T-cell (primary cell): ENCODE measurements around the gene MLKL. TPM values are rescaled to one million over a fixed set of nuclear protein-coding genes. Genes with fewer than 3 reads are reported as not detected.
"Not testable (repeated sequence)": the region's sequence is repeated elsewhere in the genome, so short reads cannot be mapped to it uniquely, and the experiment has no call there.

ENCODE experiments used
- ATAC-seq, 4 experiments: fragments of 200-7000 bp in 3 of 4; fragments of 150-1000 bp in 1 of 4; cut with Tn5 transposase; replicated peaks in 1 of 4; 1 replicate in 3 of 4; 2 replicates in 1 of 4; pipeline ENCODE4 v1.10.0; 2021; ENCODE audit warnings: moderate library complexity in 3 of 4, mild to moderate bottlenecking in 2 of 4, moderate number of reproducible peaks in 1 of 4
- CTCF ChIA-PET, 2 donors: fragments of 300-600 bp; sonication (Branson Sonifier 250); formaldehyde crosslinking; loops; one replicate each; lab custom pipeline; 2022; ENCODE audit warnings: antibody characterized with exemption in 2 of 2; lab: Charles Lee
- POLR2A ChIA-PET, 2 donors: fragments of 300-600 bp; sonication (Branson Sonifier 250); formaldehyde crosslinking; loops; one replicate each; lab custom pipeline; 2022; ENCODE audit warnings: antibody characterized with exemption in 2 of 2; lab: Charles Lee
- DNase-seq, 35 experiments: peaks; one replicate each; pipeline versions ENCODE4 v3.0.0 to v3.0.0-alpha.2; 2013 to 2023
- H3K27ac ChIP-seq: one replicate; pipeline ENCODE4 v1.5.1; 2013; ENCODE audit warnings: low read length
- H3K27me3 ChIP-seq, 2 experiments: replicated peaks in 1 of 2; 1 replicate in 1 of 2; 2 replicates in 1 of 2; pipeline versions ENCODE4 v1.6.1 to v1.7.0; 2013; ENCODE audit warnings: low read length in 1 of 2, mixed read lengths in 1 of 2; ENCODE audit not compliant: control insufficient read depth in 2 of 2, insufficient read depth in 2 of 2; ENCODE audit errors: extremely low read depth in 1 of 2
- H3K36me3 ChIP-seq, 2 donors: 1 replicate in 1 of 2; 2 replicates in 1 of 2; pipeline versions ENCODE4 v1.6.1 to v1.7.0; 2013; ENCODE audit warnings: low read length in 1 of 2; ENCODE audit not compliant: control insufficient read depth in 2 of 2, insufficient read depth in 1 of 2; ENCODE audit errors: extremely low read depth in 1 of 2
- H3K4me1 ChIP-seq, 2 experiments: 1 replicate in 1 of 2; 2 replicates in 1 of 2; pipeline versions ENCODE4 v1.6.1 to v1.7.0; 2013; ENCODE audit warnings: low read length in 2 of 2, mixed read lengths in 1 of 2; ENCODE audit not compliant: insufficient read depth in 2 of 2, control insufficient read depth in 1 of 2; ENCODE audit errors: extremely low read depth in 1 of 2
- H3K4me3 ChIP-seq, 2 donors: 1 replicate in 1 of 2; 2 replicates in 1 of 2; pipeline versions ENCODE4 v1.5.1 to v1.7.0; 2013; ENCODE audit warnings: mild to moderate bottlenecking in 2 of 2, low read length in 1 of 2, moderate library complexity in 1 of 2; ENCODE audit not compliant: control insufficient read depth in 1 of 2; ENCODE audit errors: extremely low read depth in 1 of 2
- H3K9me3 ChIP-seq: 2 replicates; pipeline ENCODE4 v1.7.0; 2013
- H3K27ac Mint-ChIP-seq, 2 donors: one replicate each; pipeline ENCODE4 v1.8.0; 2020 to 2021; ENCODE audit warnings: mild to moderate bottlenecking in 2 of 2, mixed read lengths in 2 of 2
- H3K27me3 Mint-ChIP-seq, 2 donors: one replicate each; pipeline ENCODE4 v1.8.0; 2021 to 2022; ENCODE audit warnings: mixed read lengths in 2 of 2
- H3K36me3 Mint-ChIP-seq: one replicate; pipeline ENCODE4 v1.8.0; 2021; ENCODE audit warnings: mixed read lengths
- H3K4me1 Mint-ChIP-seq, 3 donors: one replicate each; pipeline ENCODE4 v1.8.0; 2020 to 2022; ENCODE audit warnings: mixed read lengths in 3 of 3, mild to moderate bottlenecking in 1 of 3
- H3K4me3 Mint-ChIP-seq, 3 donors: one replicate each; pipeline ENCODE4 v1.8.0; 2020 to 2022; ENCODE audit warnings: mild to moderate bottlenecking in 3 of 3, mixed read lengths in 3 of 3, moderate library complexity in 3 of 3
- H3K9me3 Mint-ChIP-seq, 3 donors: one replicate each; pipeline ENCODE4 v1.8.0; 2020 to 2022; ENCODE audit warnings: mixed read lengths in 3 of 3
- WGBS: methylation state at CpG from one replicate; pipeline ENCODE4 v1.1.5; 2013; ENCODE audit warnings: missing lambda C conversion rate; ENCODE audit not compliant: insufficient coverage; 5-methylcytosine and 5-hydroxymethylcytosine counted together
- total RNA-seq, 35 experiments: library from RNA in 6 of 35; stranded (reverse) in 6 of 35; fragments of 120-200 nt in 1 of 35; gene quantifications; one replicate each; pipeline versions ENCODE4 v1.2.1 to v1.2.4 and lab custom pipeline; 2013 to 2026

The MLKL gene
- total RNA-seq, 5 donors from 2014 or later (not counting 1 experiment from before 2014, with no cell fraction given) = 27.4 to 40.7 (median 33.4) TPM

DNA sequence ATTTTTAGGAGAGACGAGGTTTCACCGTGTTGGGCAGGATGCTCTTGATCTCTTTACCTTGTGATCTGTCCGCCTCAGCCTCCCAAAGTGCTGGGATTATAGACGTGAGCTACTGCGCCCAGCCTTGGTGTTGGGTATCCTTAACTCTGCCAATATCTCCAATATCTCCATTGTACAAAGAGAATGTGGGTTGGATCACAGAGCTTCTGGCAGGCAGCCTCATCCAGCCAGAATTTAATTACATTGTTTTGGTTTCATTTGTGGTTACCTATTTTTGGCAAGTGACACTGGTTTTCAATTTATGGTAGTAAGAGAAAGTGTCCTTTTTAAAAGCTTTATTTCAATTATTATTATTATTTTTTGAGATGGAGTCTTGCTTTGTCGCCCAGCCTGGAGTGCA, 20.0 kb downstream of the MLKL start:
- POLR2A ChIA-PET = no interaction called here
- Mint-ChIP-seq H3K4me1 (peaks cover 0 to 2% (median 0%) of the 10 kb centered on the region in 3 donors), H3K27me3 (no peaks in the 10 kb centered on the region), H3K27ac (no peak overlapping the region), H3K36me3 (peaks cover 36% of the 10 kb centered on the region), H3K4me3 (no peak overlapping the region), H3K9me3 (no peaks in the 10 kb centered on the region)
- no peaks in the 10 kb centered on the region for H3K27me3 ChIP-seq
- peaks cover 19 to 57% of the 10 kb centered on the region in 2 donors for H3K36me3 ChIP-seq
- H3K27ac ChIP-seq = no peak overlapping the region
- ATAC-seq (no peak), DNase-seq (no peak)
- H3K4me3 ChIP-seq = no peak overlapping the region
- WGBS = no CpG with 5 or more reads among the region's 6 CpGs
- no peaks in the 10 kb centered on the region for H3K9me3 ChIP-seq
- CTCF ChIA-PET = no interaction called here
- H3K4me1 ChIP-seq = no peaks in the 10 kb centered on the region

DNA sequence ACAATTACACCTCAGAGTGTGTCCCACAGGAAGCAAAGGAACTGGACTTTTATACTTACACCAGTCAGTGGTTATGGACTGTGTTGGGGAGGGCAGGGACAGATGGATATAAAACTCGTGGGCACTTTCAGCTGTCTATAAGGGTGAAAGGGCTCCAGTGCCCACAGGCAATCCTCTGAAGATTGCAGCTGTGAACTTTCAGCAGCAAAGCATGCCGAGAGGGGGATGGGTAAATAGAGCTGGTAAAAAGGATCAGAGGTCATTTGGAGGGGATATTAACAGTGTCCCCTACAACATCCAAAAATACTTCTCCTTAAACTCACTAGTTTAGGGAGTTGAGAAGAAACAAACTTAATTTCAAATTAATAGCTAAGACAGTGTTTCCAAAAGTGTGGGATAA, 20.7 kb downstream of the MLKL start:
- Mint-ChIP-seq H3K4me1 (peaks cover 0 to 2% (median 0%) of the 10 kb centered on the region in 3 donors), H3K27me3 (no peaks in the 10 kb centered on the region), H3K27ac (no peak overlapping the region), H3K9me3 (no peaks in the 10 kb centered on the region), H3K4me3 (no peak overlapping the region), H3K36me3 (peaks cover 36% of the 10 kb centered on the region)
- H3K4me1 ChIP-seq = no peaks in the 10 kb centered on the region
- H3K27me3 ChIP-seq = no peaks in the 10 kb centered on the region
- no peak overlapping the region for H3K4me3 ChIP-seq
- CTCF ChIA-PET = no interaction called here
- DNase-seq (no peak), ATAC-seq (no peak)
- POLR2A ChIA-PET = no interaction called here
- H3K9me3 ChIP-seq = no peaks in the 10 kb centered on the region
- H3K27ac ChIP-seq = no peak overlapping the region
- peaks cover 19 to 57% of the 10 kb centered on the region in 2 donors for H3K36me3 ChIP-seq
- WGBS = no CpG with 5 or more reads among the region's 2 CpGs

DNA sequence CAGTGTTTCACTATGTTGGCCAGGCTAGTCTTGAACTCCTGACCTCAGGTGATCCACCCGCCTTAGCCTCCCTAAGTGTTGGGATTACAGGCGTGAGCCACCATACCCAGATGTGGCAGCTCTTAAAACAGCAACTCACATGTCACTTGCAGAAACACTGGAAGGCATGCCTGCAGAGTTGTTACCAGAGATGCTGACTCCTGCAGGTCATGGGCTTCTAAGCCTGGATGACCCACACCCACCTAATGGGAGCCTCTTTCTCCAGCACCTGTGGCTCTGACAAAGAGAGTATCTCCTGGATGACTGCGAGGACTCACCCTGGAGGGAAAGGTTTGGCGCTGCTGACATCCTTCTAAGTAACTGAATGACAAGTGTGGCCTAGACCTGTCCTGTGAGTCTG, 22.8 kb downstream of the MLKL start:
- POLR2A ChIA-PET = no interaction called here
- H3K27me3 Mint-ChIP-seq = no peaks in the 10 kb centered on the region
- Histone ChIP-seq H3K36me3 (peaks cover 16 to 72% of the 10 kb centered on the region in 2 donors), H3K27ac (no peak overlapping the region), H3K9me3 (no peaks in the 10 kb centered on the region), H3K4me3 (no peak overlapping the region), H3K27me3 (no peaks in the 10 kb centered on the region), H3K4me1 (no peaks in the 10 kb centered on the region)
- 100% methylated on average over 2 of the region's 4 CpGs for WGBS
- DNase-seq = no peak
- CTCF ChIA-PET = no interaction called here
- no peaks in the 10 kb centered on the region for H3K4me1 Mint-ChIP-seq
- peaks cover 43% of the 10 kb centered on the region for H3K36me3 Mint-ChIP-seq
- no peak overlapping the region for H3K4me3 Mint-ChIP-seq
- no peak overlapping the region for H3K27ac Mint-ChIP-seq
- no peak for ATAC-seq
- no peaks in the 10 kb centered on the region for H3K9me3 Mint-ChIP-seq

DNA sequence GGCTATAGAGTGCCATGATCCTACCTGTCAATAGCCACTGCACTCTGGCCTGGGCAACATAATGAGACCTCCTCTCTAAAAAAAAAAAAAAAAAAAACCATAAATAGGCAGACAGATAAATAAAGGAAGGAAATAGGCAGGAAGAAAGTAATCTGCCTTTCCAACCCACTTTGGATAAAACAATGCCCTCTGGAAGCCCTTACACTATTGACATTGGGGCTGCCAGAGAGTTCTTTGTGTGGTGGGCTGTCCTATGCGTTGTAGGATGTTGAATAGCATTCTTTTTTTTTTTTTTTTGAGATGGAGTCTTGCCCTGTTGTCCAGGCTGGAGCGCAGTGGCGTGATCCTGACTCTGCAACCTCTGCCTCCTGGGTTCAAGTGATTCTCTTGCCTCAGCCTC, 26.8 kb downstream of the MLKL start:
- H3K9me3 Mint-ChIP-seq = no peaks in the 10 kb centered on the region
- H3K36me3 Mint-ChIP-seq = peaks cover 48% of the 10 kb centered on the region
- H3K27ac Mint-ChIP-seq = peak overlapping the region in 1 of 2 donors; percentile 52
- no peak for ATAC-seq
- H3K27ac ChIP-seq = no peak overlapping the region
- no peaks in the 10 kb centered on the region for H3K4me1 ChIP-seq
- H3K4me3 ChIP-seq = no peak overlapping the region
- no CpG with 5 or more reads among the region's 3 CpGs for WGBS
- no peaks in the 10 kb centered on the region for H3K9me3 ChIP-seq
- H3K27me3 ChIP-seq = no peaks in the 10 kb centered on the region
- no peaks in the 10 kb centered on the region for H3K27me3 Mint-ChIP-seq
- POLR2A ChIA-PET = interaction anchor here in 1 of 2 donors (0.7 kb wide), 1 partner anchor 887 kb away, joined by 8 read pairs; no protein-coding TSS in a partner anchor
- H3K4me3 Mint-ChIP-seq = no peak overlapping the region
- peaks cover 9 to 47% of the 10 kb centered on the region in 2 donors for H3K36me3 ChIP-seq
- CTCF ChIA-PET = no interaction called here
- DNase-seq = no peak
- H3K4me1 Mint-ChIP-seq = no peaks in the 10 kb centered on the region

DNA sequence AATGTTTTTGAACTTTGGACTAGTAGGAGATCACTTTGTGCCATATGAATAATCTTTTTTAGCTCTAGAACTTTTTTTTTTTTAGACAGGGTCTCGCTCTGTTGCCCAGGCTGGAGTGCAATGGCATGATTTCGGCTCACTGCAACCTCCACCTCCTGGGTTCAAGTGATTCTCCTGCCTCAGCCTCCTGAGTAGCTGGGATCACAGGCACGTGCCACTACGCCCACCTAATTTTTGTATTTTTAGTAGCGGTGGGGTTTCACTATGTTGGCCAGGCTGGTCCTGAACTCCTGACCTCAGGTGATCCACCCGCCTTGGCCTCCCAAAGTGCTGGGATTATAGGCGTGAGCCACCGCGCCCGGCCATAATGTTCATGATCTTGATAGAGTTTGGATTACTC, 31.8 kb downstream of the MLKL start:
- H3K27me3 Mint-ChIP-seq, H3K27ac Mint-ChIP-seq, POLR2A ChIA-PET, DNase-seq, H3K4me3 ChIP-seq, ATAC-seq, H3K27me3 ChIP-seq, H3K27ac ChIP-seq, H3K9me3 ChIP-seq, H3K9me3 Mint-ChIP-seq: not testable (repeated sequence)
- H3K36me3 Mint-ChIP-seq = peaks cover 21% of the 10 kb centered on the region
- peaks cover 18 to 27% (median 23%) of the 10 kb centered on the region in 3 donors for H3K4me1 Mint-ChIP-seq
- CTCF ChIA-PET = interaction anchor here in 1 of 2 donors (0.6 kb wide), 1 partner anchor 63 kb away, joined by 4 read pairs; no protein-coding TSS in a partner anchor
- peaks cover 4 to 23% of the 10 kb centered on the region in 2 donors for H3K36me3 ChIP-seq
- H3K4me1 ChIP-seq = peaks cover 0 to 23% of the 10 kb centered on the region in 2 experiments
- 100% methylated on average over 1 of the region's 10 CpGs for WGBS
- H3K4me3 Mint-ChIP-seq = peak overlapping the region in 1 of 3 donors; percentile 51

DNA sequence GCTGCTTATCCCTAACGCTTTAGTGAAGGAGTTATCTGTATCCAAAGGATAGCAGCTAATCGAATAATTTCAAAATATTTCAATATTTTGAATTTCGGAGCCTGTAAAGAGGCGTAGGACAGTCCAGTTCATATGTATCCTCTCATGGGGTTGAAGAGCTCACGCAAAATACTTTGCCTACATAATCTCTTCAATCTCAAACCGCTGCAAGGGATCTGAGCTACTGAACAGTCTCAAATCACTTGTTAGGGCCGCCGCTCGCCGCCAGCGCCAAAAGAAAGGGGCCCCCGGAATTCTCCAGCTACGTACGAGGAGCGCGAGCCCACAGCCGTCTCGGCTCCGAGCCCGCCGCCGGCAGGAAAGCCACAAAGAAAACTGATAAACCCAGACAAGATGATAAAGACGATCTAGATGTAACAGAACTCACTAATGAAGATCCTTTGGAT, 33.4 kb downstream of the MLKL start:
- Histone ChIP-seq H3K36me3 (peaks cover 4 to 31% of the 10 kb centered on the region in 2 donors), H3K27me3 (no peaks in the 10 kb centered on the region), H3K4me3 (peak overlapping the region; percentile 79 to 99), H3K27ac (no peak overlapping the region), H3K4me1 (peaks cover 0 to 23% of the 10 kb centered on the region in 2 experiments), H3K9me3 (no peaks in the 10 kb centered on the region)
- no peaks in the 10 kb centered on the region for H3K27me3 Mint-ChIP-seq
- WGBS = 0% methylated on average over 8 of the region's 23 CpGs
- ChIA-PET POLR2A (interaction anchor here (0.5 to 1.7 kb wide), 11 partner anchors 9 to 980 kb away, joined by 3 to 16 read pairs (median 9); partner anchors contain the start of genes GLG1 (in 1 of the 2), KARS1 (in 1 of the 2), TERF2IP (in 1 of the 2) and WDR59 (in 1 of the 2)), CTCF (interaction anchor here (0.7 to 1.6 kb wide), 10 partner anchors 9 to 475 kb away, joined by 3 to 7 read pairs (median 4); no protein-coding TSS in a partner anchor)
- peaks cover 30 to 41% (median 39%) of the 10 kb centered on the region in 3 donors for H3K4me1 Mint-ChIP-seq
- ATAC-seq = no peak
- no peaks in the 10 kb centered on the region for H3K9me3 Mint-ChIP-seq
- peak overlapping the region; percentile 94 to 96 (median 94) for H3K4me3 Mint-ChIP-seq
- H3K36me3 Mint-ChIP-seq = peaks cover 21% of the 10 kb centered on the region
- peak in 18 of 35 experiments; percentile 1 to 43 (median 6) for DNase-seq
- peak overlapping the region; percentile 70 to 93 for H3K27ac Mint-ChIP-seq
